K562 (cell line): ENCODE measurements around the gene PAX5.

Experiments used
- CTBP1 ChIP-seq: fragments of 450-650 bp; IDR thresholded peaks from 2 replicates; pipeline ENCODE4 v1.6.1; 2016; ENCODE audit warnings: borderline replicate concordance
- CTCF ChIP-seq, 3 experiments: IDR thresholded peaks in 2 of 3; conservative IDR thresholded peaks in 1 of 3; 2 replicates each; pipeline ENCODE4 v1.5.1; 2011 to 2012; ENCODE audit warnings: low read length in 3 of 3, mild to moderate bottlenecking in 3 of 3, control low read depth in 2 of 3, improper control_type of control experiment in 1 of 3, inconsistent platforms in 1 of 3, low read depth in 1 of 3, mixed read lengths in 1 of 3, moderate library complexity in 1 of 3; ENCODE audit not compliant: insufficient read depth in 2 of 3
- ELF4 ChIP-seq: fragments of 450-650 bp; formaldehyde crosslinking; IDR thresholded peaks from 2 replicates; pipeline ENCODE4 v1.4.0; 2022; ENCODE audit warnings: missing genetic modification characterization
- EZH2 ChIP-seq: IDR thresholded peaks from 2 replicates; pipeline ENCODE4 v1.6.1; 2012; ENCODE audit warnings: low read depth, mild to moderate bottlenecking, inconsistent platforms, low read length, borderline replicate concordance
- POLR2A ChIP-seq: fragments of 450-650 bp; conservative IDR thresholded peaks from 2 replicates; pipeline ENCODE4 v1.6.1; 2016
- RBFOX2 ChIP-seq: fragments of 200-400 bp; formaldehyde crosslinking; IDR thresholded peaks from 2 replicates; pipeline ENCODE4 v1.6.1; 2017; ENCODE audit warnings: low read depth, mild to moderate bottlenecking, low read length, moderate library complexity
- SNRNP70 ChIP-seq: fragments of 200-400 bp; formaldehyde crosslinking; optimal IDR thresholded peaks from 2 replicates; pipeline ENCODE3; 2017; ENCODE audit warnings: low read depth, low read length
- TEAD1 ChIP-seq, 2 experiments: fragments of 450-650 bp in 1 of 2; sonication (generic) in 1 of 2; formaldehyde crosslinking; IDR thresholded peaks; 2 replicates each; pipeline versions ENCODE4 v1.4.0 to v1.8.0; 2020 to 2022; ENCODE audit warnings: mild to moderate bottlenecking in 2 of 2, missing genetic modification reagents in 1 of 2
- ZFP36 ChIP-seq: fragments of 150-350 bp; IDR thresholded peaks from 2 replicates; pipeline ENCODE4 v1.6.1; 2018; ENCODE audit warnings: low read length, low read depth; ENCODE audit not compliant: partially characterized antibody
- ZNF282 ChIP-seq: sonication (generic); formaldehyde crosslinking; IDR thresholded peaks from 2 replicates; pipeline ENCODE4 v1.8.1; 2023; ENCODE audit warnings: missing genetic modification reagents
- TF ChIP-seq, protein P1 (sequence below), 2 experiments: fragments of 250-450 bp in 1 of 2; fragments of 450-650 bp in 1 of 2; sonication (Bioruptor Pico) in 1 of 2; IDR thresholded peaks; 2 replicates each; pipeline versions ENCODE4 v1.6.1 to v1.8.0; 2016 to 2021; ENCODE audit warnings: mild to moderate bottlenecking in 2 of 2, moderate library complexity in 2 of 2, missing compliant biosample characterization in 1 of 2, missing genetic modification characterization in 1 of 2

GRCh38 chr9:36924071-36924470 lies 110.0 kb downstream of the PAX5 start:
- TF ChIP-seq EZH2 (no peak), CTCF (IDR thresholded peaks at IDR 0.05 in 2 of 3, conservative IDR thresholded peaks at IDR 0.05 in 1 of 3; ENCODE audit: insufficient read depth in 2 of 3, low read depth in 1 of 3, low read length in 3 of 3) (no peak), POLR2A (no peak), SNRNP70 (no peak), CTBP1 (no peak), RBFOX2 (no peak), ZNF282 (CRISPR knock-in tag) (no peak), ELF4 (CRISPR knock-in tag) (no peak), TEAD1 (CRISPR knock-in tag; IDR thresholded peaks at IDR 0.05) (no peak), ZFP36 (no peak)
- TF ChIP-seq, protein P1, sequence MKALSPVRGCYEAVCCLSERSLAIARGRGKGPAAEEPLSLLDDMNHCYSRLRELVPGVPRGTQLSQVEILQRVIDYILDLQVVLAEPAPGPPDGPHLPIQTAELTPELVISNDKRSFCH (CRISPR knock-in tag; IDR thresholded peaks at IDR 0.05) = no peak
- TF ChIP-seq, protein P1 (tag; IDR thresholded peaks at IDR 0.05) = no peak
